OCI-M1 (cell line): ENCODE data around the gene KYAT1.

Experiments
- DNase-seq: peaks from one replicate; lab custom pipeline; 2025; lab: John Stamatoyannopoulos, UW

Gene KYAT1

DNA sequence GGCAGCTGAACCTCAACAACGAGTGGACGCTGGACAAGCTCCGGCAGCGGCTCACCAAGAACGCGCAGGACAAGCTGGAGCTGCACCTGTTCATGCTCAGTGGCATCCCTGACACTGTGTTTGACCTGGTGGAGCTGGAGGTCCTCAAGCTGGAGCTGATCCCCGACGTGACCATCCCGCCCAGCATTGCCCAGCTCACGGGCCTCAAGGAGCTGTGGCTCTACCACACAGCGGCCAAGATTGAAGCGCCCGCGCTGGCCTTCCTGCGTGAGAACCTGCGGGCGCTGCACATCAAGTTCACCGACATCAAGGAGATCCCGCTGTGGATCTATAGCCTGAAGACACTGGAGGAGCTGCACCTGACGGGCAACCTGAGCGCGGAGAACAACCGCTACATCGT is 26.6 kb upstream of the KYAT1 start:
- DNase-seq = no peak

DNA sequence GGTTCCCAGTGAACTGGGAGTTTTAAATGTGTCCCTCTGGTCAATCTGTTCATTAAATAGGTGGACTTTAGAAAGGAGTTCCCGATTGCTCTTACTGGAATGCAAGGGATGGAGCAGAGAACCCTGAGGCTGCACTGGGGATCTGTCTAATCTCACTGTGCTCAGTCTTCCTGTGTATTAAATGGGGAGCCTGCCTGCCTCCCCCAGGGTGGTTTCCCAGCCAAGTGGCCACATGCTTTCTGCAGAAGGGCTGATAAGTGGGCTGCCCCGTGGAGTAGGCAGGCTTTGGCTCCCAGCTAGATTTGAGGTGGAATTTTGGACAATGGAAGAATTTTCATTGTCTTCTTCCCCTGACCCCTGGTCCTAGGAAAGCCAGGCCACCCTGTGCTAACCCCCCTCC is 25.0 kb upstream of the KYAT1 start:
- no peak for DNase-seq

- DNase-seq = no peak
Observed at GRCh38 chr9:128905964-128906363, 24.2 kb upstream of the KYAT1 start.

GRCh38 chr9:128903871-128904620 is 22.3 kb upstream of the KYAT1 start:
- no peak for DNase-seq

GRCh38 chr9:128903079-128903461 is 21.3 kb upstream of the KYAT1 start:
- no peak for DNase-seq

GRCh38 chr9:128902351-128903078 is 20.8 kb upstream of the KYAT1 start:
- DNase-seq = no peak

GRCh38 chr9:128901822-128902221 is 20.1 kb upstream of the KYAT1 start:
- DNase-seq = no peak

DNA sequence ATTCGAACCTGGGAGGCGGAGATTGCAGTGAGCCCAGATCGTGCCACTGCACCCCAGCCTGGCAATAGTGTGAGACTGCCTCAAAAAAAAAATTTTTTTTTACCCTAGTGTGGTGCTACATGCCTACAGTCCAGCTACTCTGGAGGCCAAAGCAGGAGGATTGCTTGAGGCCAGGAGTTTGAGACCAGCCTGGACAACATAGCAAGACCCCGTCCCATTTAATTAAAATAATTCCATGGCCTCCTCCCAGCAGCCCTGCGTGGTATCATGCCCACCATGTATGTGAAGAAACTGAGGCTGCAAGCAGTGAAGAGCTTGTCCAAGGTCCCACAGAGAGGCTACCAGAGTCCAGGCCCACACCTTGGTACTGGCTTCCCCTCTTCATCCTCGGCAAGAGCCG is 19.6 kb upstream of the KYAT1 start:
- no peak for DNase-seq

DNA sequence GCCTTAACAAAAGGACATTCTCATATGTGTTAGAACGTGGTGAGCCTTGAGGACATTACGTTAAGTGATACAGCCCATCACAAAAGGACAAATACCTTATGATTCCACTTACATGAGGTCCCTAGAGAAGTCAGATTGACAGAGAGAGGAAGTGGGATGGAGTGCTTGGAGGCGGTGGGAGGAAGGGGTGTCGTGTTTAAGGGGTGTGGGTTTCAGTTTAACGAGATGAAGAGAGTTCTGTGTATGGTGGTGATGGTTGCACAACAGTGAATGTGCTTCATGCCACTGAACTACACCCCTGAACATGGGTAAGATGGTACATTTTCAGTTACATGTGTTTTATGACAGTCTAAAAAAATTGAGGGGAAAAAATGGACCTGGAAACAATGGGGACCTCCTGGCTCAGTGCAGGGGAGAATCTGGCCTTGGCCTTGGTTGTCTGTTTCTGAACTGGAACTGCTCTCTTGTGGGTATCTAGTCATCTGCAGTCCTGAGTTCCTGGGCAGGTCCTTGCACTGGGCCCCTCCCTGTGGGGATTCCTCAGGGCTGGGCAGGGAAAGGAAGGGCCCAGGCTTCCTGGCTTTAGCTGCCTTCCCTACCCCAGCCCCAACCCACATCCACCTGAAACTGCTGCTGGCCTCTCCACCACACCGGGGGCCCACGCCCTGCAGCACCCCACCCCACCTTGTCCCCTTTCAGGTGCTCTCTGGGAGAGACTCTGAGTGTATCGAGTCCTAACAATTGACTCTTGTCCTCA is 18.0 kb upstream of the KYAT1 start:
- DNase-seq = no peak

DNA sequence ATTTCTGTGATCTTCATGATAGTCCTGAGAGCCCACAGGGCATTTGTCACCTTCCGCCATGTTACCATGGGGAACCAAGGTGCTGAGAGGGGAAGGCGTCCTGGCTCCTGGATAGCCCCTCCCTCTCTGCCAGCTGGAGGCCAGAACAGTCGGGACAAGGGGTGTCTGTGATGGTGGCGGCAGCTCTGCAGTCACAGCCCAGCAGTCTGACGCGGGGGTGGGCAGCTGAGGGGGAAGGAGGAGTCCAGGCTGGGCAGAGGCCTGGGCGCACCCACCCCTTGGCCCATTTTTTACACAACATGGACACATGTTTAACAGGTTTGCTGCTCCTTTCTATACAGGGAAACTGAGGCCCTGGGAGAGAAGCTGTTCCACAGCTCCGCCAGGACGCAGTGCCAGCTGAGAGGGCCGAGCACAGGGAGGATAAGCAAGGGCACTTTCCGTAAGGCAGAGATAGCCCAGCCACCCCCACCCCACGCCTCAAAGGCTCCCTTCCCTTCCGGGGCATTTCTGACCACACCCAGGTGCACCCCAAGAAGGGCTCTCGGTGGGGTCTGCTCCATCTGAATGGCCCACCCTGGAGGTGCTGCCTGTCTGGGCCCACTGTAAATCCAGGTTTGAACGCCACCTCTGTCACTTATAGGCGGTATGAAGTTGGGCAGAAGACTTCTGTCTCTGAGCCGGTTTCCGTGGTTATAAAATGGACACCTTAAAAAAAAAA is 17.3 kb upstream of the KYAT1 start:
- no peak for DNase-seq

DNA sequence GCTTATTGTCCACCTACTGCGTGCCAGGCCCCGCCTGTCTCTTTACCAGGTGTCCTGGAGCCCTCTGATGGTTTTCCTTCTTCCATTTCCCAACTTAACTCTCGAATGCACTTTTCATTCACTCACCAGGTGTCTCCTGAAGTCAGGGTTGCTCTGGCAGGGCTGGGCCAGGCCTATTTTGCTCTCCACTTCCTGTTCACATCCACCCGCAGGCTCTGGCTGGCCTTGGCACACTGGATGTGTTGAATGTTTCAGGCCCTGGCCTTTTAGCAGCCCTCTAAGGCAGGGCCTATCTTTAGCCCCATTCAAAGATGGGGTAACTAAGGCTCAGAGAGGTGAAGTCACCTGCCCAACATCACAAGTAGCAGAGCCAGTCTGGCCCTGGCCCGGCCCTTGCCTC is 16.6 kb upstream of the KYAT1 start:
- no peak for DNase-seq

DNA sequence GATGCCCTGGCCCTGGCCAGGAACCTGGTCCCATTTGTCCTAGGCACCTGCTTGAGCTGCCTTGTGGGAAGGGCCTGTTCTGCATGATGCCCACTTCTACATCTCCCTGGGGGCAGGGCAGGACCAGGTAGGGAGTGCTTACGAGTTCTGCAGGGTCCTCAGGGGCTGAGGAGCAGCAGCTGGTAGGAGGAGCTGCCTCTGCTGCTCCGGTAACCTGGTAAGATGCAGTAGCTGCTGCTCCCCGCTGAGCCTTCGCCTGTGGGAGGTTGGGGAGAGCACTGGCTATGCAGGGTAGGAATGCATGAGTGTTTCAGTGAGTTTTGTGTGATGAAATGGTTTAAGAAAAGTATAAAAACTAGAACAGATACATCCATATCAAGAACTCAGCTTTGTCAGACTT is 13.8 kb upstream of the KYAT1 start:
- no peak for DNase-seq

GRCh38 chr9:128894764-128895163 is 13.0 kb upstream of the KYAT1 start:
- DNase-seq = no peak

GRCh38 chr9:128893354-128893753 is 11.6 kb upstream of the KYAT1 start:
- no peak for DNase-seq

GRCh38 chr9:128892221-128892921 is 10.6 kb upstream of the KYAT1 start:
- DNase-seq = no peak

- DNase-seq = no peak
Observed at GRCh38 chr9:128891321-128892220, 9.8 kb upstream of the KYAT1 start.

DNA sequence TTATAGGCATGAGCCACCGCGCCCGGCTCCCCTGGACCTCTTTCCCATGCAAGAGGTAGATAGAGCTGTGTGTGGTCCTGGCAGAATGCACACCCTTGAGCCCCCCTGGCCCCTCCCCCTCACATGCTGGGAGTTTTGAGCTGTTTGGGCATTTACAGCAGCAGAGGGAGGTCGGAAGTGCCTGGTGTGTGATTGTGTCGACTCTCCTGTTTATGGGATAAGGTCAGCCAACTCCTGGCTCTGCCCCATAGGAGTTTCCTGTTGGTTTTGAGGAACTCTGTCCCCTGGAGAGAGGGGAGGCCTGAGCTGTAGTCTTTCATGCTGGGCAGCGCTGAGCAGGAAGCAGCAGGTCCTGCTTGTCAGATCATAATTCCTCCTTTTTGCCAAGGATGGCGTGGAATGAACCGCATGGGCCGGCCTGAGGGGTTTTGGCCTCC is 6.2 kb upstream of the KYAT1 start:
- DNase-seq = no peak

- no peak for DNase-seq
Observed at GRCh38 chr9:128887049-128887448, 5.3 kb upstream of the KYAT1 start.

DNA sequence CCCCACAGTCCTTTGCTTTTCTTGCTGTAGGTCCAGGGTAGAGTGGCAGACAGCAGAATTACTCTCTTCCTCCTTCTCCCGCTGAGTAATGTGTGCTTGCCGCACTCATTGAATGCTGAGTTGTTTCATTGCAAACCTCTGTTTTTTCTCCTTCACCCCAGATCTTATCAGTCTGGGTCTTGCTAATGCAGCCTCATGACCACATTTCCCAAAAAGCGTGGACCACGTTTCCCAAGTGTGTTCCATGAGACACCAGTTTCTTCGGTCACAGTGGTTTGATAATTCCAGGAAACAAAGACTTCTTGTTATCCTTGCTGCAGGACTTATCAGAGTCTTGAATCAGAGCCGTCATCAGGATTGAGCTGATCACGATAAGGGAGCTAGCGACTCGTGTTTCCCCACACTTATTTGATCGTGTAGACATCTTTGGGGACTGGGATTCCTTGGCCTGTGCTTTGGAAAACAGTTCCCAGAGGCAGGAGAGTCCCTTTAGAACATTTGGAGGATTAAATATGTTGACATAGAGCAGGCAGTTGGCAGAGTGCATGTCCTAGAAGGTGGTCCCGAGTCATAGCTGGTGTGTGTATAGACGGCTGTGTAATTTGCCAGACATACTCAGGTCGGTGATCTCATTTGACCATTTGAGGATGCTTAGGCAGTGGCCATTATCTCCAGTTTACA is 4.6 kb upstream of the KYAT1 start:
- peak; percentile 9 for DNase-seq

GRCh38 chr9:128885798-128886197 is 4.0 kb upstream of the KYAT1 start:
- DNase-seq = no peak
